GM12891 (cell line): ENCODE results near the gene CSNK1G3. TPM values are rescaled to one million over a fixed set of nuclear protein-coding genes. Genes with fewer than 3 reads are reported as not detected.
"Not testable (repeated sequence)": the region's sequence is repeated elsewhere in the genome, so short reads cannot be mapped to it uniquely, and the experiment has no call there.

Source experiments
- DNase-seq: peaks from one replicate; pipeline ENCODE4 v3.0.0; 2011; ENCODE audit warnings: low spot score; ENCODE audit not compliant: insufficient read length
- FAIRE-seq: peaks from 2 replicates; lab custom pipeline; 2011; peaks lifted over from hg19 to GRCh38; lab: Jason Lieb, UNC
- PAX5 ChIP-seq: IDR thresholded peaks from 2 replicates; pipeline ENCODE4 v1.6.1; 2011; ENCODE audit warnings: low read length, moderate library complexity, mild to moderate bottlenecking; ENCODE audit not compliant: insufficient read depth, severe bottlenecking
- POLR2A ChIP-seq: IDR thresholded peaks from 2 replicates; pipeline ENCODE4 v1.6.1; 2011; ENCODE audit warnings: low read depth, low read length, control low read depth
- POLR2AphosphoS5 ChIP-seq: IDR thresholded peaks from 2 replicates; pipeline ENCODE4 v1.6.1; 2011; ENCODE audit warnings: low read depth, low read length, control low read depth
- POU2F2 ChIP-seq: IDR thresholded peaks from 2 replicates; pipeline ENCODE4 v1.6.1; 2011; ENCODE audit warnings: low read depth, mild to moderate bottlenecking, control low read depth, low read length, moderate library complexity
- SPI1 ChIP-seq: IDR thresholded peaks from 2 replicates; pipeline ENCODE4 v1.6.1; 2011; ENCODE audit warnings: low read depth, low read length, control low read depth
- TAF1 ChIP-seq: IDR thresholded peaks from 2 replicates; pipeline ENCODE4 v1.6.1; 2011; ENCODE audit warnings: low read depth, low read length, control low read depth
- polyA plus RNA-seq: library from polyadenylated mRNA; unstranded; fragments of >200 nt; gene quantifications from one replicate; pipeline ENCODE4 v1.2.1, GENCODE V29; 2012; ENCODE audit warnings: low read depth, missing spikeins, inconsistent platforms; ENCODE audit not compliant: missing spikeins

Gene CSNK1G3
- polyA plus RNA-seq, result 7.2 TPM

DNA sequence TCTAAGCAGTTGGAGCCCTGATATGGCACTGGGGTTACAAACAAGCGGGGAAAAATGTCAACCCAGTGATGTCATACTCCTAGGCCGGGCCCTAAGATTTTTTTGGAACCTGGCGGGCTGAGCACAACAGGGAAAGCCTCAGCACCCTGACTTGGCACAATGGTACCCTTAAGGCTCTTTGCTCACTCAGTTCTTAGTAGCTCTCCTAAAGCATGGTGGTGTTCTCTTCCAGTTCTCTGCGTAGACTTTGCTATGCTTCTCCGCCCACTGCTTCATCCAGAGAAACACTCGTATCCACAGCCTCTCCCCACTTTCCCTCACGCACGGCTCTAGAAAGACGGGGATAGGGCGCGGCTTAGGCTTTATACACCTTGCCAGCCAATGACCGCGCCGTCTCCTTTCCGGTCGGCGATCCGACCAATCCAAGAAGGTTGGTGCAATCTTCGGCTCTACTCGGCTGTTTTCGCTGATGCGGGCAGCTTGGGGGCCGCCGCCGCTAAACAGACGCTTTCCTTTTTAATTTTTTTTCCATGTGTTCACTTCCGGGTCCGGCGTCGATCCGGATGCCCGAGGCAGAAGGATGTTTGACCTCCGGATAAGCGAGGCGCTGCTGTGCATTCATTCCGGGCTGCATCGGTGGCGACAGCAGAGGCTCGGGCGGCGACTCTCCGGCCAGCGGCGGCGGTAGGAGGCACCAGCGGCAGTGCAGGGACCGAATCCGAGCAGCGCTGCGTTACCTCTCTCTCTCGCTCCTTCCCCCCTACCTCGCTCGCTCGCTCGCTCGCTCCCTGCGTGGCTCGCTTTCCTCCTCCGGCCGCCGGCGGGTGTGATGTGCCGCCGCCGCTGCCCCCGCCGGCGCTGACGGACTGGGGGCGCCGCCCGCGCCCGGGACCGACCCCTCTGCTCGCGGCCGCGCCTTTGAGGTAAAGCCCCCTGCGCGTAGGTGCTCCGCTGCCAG is at the start of gene CSNK1G3:
Gene CSNK1G3 (plus strand): TSS at position 530 of the 958 bp plus-strand sequence. CDS start 33,487 bp downstream, outside the sequence.
- TF ChIP-seq SPI1, result no peak
- peak; percentile 94 for TF ChIP-seq POLR2A
- peak; percentile 96 for TF ChIP-seq TAF1
- peak; percentile 94 for TF ChIP-seq POLR2AphosphoS5
- TF ChIP-seq PAX5, result no peak
- no peak for TF ChIP-seq POU2F2
- peak; percentile 94 for FAIRE-seq

DNA sequence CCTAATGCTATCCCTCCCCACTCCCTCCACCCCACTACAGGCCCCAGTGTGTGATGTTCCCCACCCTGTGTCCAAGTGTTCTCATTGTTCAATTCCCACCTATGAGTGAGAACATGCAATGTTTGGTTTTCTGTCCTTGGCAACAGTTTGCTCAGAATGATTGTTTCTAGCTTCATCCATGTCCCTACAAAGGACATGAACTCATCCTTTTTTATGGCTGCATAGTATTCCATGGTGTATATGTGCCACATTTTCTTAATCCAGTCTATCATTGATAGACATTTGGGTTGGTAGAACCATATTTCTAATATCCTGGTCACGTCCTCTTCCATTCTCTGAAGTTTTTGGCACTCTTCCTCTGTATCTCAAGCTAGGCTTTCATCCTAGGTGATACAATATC is 45.1 kb upstream of the CSNK1G3 start:
- DNase-seq, FAIRE-seq: not testable (repeated sequence)

More for the DNA sequence above, at the start of gene CSNK1G3:
- DNase-seq, result peak; percentile 67

DNA sequence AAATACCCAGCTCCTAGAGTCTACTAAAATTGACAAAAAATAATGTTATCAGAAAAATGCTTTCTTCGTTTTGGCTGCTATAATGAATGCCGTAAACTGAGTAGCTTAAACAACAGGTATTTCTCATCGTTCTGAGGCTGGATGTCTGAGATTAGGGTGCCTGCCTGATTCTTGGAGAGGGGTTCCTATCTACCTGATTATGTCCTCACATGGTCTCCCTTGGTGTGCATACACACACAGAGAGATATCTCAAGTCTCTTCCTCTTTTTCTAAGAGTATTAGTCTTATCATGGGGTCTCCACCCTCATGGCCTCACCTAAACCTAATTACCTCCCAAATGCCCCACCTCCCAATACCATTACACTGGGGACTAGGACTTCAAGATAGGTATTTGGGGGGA is 40.6 kb upstream of the CSNK1G3 start:
- TF ChIP-seq PAX5 (no peak), POLR2AphosphoS5 (no peak), TAF1 (no peak), POU2F2 (no peak), POLR2A (no peak), SPI1 (no peak)
- FAIRE-seq (no peak), DNase-seq (no peak)

DNA sequence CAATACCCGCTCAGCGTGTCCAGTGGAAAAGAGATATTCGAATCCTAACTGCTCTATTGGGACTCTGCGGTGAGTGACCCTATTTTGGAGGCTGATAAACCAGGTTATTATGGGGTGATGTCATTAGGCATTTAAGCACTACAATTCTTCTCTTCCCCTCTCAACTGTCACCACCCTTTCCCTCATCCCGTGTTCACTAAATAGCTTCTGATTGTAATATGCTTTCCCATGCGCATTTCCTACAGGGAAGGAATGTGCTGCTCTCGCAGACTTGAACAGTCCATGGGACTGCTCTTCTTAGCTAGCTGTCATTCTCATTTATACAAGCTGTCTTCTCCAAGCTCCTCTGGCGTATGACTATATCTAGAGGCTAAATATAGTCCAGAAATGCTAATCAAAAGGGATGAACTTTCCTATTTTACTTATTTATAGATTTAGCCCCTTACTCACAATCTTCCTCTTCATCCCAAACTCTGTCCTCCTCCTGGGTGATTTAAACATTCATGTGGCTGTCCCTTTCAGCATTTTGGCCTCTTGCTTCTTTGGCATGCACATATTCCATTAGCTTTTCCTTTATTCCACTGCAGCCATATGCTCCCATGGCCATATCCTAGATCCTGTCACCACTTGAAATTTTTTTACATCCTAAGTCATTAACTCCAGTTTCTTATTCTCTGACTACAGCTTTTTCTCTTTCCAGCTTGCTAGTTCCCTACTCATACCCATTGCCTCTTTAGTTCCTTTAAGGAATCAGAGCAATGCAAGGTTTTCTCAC is 39.6 kb upstream of the CSNK1G3 start:
- FAIRE-seq (no peak), DNase-seq (no peak)
- no peak for TF ChIP-seq TAF1
- no peak for TF ChIP-seq POLR2AphosphoS5
- TF ChIP-seq PAX5, result no peak
- no peak for TF ChIP-seq POLR2A
- TF ChIP-seq POU2F2, result no peak
- TF ChIP-seq SPI1, result no peak

DNA sequence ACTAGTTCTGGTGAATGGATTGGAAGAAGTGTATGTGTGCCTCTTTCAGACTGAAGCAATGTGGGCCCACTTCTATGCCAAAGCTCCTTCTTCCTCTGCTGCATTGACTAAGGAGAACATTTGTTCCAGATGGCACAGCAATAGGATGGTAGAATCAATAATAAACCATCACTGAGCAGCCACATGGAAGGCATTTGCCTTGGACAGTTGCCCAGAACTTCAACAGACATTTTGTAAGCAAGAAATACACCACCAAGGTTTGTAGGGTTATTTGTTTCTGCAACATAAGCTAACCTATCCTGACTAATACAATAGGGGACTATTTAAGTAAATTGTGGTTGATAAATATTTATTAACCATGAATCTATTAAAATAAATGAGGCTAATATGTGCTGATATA is 37.7 kb upstream of the CSNK1G3 start:
- FAIRE-seq (no peak), DNase-seq (no peak)
- TF ChIP-seq PAX5 (no peak), SPI1 (no peak), POU2F2 (no peak), POLR2AphosphoS5 (no peak)

DNA sequence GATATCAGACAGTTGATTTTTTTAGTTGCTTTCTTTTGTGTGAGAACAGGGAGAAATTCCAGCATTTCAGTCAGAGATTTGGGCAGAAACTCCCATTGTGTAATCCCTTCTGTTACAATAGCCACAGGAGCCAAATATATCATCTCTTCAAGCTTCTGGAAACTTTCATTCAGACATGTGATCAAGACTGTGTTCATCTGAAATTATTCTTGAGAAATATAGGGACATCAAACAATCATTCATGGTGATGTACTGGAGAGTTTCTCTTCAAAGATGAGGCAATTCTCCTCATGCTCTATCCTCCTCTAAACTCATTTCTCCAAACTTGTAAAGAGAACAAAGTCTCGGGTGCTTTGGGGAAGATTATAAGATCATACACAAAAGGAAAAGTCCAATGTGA is 35.2 kb upstream of the CSNK1G3 start:
- DNase-seq, result no peak
- TF ChIP-seq POLR2A (no peak), SPI1 (no peak), POU2F2 (no peak), POLR2AphosphoS5 (no peak), TAF1 (no peak)
- FAIRE-seq, result no peak

DNA sequence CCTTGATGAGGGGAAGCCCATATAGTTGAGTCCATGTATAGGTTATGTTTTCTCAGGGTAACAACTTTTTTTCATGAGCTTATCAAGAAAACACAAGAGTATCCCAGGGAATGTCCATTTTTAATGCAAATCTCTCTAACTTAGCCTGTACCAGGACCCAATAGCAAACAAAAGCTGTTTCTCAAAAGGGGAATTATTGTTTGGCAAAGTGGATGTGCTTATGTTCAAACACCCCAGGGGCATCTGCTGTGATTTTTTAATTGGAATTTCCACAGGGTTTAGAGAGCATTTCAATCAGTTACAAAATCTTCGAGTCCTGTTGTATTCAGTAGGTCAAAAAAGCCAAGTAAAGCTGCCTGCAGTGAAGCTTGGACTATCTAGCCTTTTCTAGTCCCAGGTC is 33.4 kb upstream of the CSNK1G3 start:
- DNase-seq, result no peak
- TF ChIP-seq POU2F2 (no peak), SPI1 (no peak), PAX5 (no peak)
- no peak for FAIRE-seq

DNA sequence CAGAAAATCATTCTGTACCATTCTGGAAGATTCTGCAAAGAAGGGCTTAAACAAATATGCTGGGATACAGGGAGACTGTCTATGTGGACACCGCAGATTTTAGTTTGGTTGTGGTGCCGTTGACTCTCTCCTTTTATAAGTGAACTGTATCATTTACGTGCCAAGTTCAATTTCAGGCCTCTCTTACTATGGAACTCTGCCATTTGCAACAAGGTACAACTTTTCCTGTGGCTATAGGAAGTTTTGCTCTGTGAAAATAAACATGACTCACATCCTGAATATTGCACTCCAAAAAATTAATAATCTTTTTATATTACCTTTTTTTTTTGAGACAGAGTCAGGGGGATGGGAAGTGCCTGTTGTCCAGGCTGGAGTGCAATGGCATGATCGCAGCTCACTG is 29.7 kb upstream of the CSNK1G3 start:
- DNase-seq (no peak), FAIRE-seq (no peak)
- TF ChIP-seq POLR2AphosphoS5 (no peak), SPI1 (no peak), PAX5 (no peak), POU2F2 (no peak), POLR2A (no peak), TAF1 (no peak)

DNA sequence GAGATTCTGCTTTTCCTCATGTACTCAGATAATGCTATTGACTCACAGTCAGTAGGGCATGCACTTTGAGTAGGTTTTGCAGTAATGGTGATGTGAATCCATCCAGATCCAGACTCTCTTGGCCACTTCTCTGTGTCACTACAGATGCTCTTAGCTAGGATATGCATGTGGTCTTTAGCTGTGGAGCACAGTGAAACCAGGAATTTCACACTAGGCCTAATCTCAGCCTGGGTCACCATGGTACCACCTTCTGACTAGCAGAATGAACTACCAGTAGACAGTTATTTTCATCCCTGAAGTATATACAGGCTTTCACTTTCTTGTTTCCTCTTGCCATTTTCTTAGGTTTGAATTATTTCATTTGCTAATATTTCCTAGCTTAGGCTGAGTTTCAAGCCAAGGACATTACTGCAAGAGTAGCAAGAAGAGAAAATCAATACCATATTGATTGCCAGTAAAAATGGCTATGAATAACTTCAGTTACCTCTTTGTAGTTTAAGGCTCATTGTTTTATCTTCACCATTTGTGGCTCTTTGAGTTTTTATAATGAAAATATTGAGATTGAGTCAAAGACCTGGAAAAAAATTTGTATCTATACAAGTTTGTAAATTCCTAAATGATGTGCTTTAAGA is 28.4 kb upstream of the CSNK1G3 start:
- DNase-seq, result no peak
- peak; percentile 13 for FAIRE-seq
- no peak for TF ChIP-seq SPI1
